ENCODE data around the gene OR5D14.

The OR5D14 gene

GRCh38 chr11:55795256-55795655 is at the start of gene OR5D14:
Gene OR5D14 (plus strand): TSS chr11:55795556. CDS start chr11:55795556, 0 bp downstream.
- H3K4me3 Mint-ChIP-seq: no peak within 1 kb of the TSS
- no peaks in the 10 kb centered on the region for H3K27me3 Mint-ChIP-seq
- H3K9me3 Mint-ChIP-seq: peaks cover 20% of the 10 kb centered on the region
- no peak for DNase-seq
- H3K27ac Mint-ChIP-seq: no peak within 1 kb of the TSS
- H3K4me1 Mint-ChIP-seq (ENCODE audit: low read depth): no peaks in the 10 kb centered on the region
- H3K36me3 Mint-ChIP-seq (ENCODE audit: low read depth): no peaks in the 10 kb centered on the region

DNA sequence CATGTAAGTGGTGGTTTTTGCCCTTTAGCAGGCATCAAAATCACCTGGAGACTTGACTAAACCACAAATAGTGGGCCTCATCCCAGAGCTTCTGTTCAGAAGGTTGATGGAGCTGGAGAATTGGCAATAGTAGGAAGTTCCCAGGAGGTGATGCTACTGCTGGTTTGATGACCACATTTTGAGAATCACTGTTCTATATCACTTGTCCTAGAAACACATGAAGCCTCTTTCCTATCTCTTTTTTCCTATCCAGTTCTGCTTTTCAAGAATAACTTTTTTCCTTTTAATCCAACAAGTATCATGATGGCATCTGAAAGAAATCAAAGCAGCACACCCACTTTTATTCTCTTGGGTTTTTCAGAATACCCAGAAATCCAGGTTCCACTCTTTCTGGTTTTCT is 22.2 kb upstream of the OR5D14 start, which contains the start of gene OR5D13:
Gene OR5D13, plus strand, starts transcription at position 301 of the 400 bp plus-strand sequence. Its CDS starts 0 bp downstream, at position 301.
- DNase-seq: no peak
- peaks cover 36% of the 10 kb centered on the region for H3K9me3 Mint-ChIP-seq
- no peaks in the 10 kb centered on the region for H3K36me3 Mint-ChIP-seq (ENCODE audit: low read depth)
- H3K27me3 Mint-ChIP-seq: no peaks in the 10 kb centered on the region
- H3K4me1 Mint-ChIP-seq (ENCODE audit: low read depth): no peaks in the 10 kb centered on the region
- H3K4me3 Mint-ChIP-seq: no peak within 1 kb of the TSS
- H3K27ac Mint-ChIP-seq: no peak within 1 kb of the TSS

- DNase-seq: no peak
- no peaks in the 10 kb centered on the region for H3K4me1 Mint-ChIP-seq (ENCODE audit: low read depth)
- no peaks in the 10 kb centered on the region for H3K36me3 Mint-ChIP-seq (ENCODE audit: low read depth)
- no peak overlapping the region for H3K27ac Mint-ChIP-seq
- peaks cover 16% of the 10 kb centered on the region for H3K9me3 Mint-ChIP-seq
- H3K4me3 Mint-ChIP-seq: no peak overlapping the region
- H3K27me3 Mint-ChIP-seq: no peaks in the 10 kb centered on the region
Measured at GRCh38 chr11:55791606-55792005, 3.8 kb upstream of the OR5D14 start.

DNA sequence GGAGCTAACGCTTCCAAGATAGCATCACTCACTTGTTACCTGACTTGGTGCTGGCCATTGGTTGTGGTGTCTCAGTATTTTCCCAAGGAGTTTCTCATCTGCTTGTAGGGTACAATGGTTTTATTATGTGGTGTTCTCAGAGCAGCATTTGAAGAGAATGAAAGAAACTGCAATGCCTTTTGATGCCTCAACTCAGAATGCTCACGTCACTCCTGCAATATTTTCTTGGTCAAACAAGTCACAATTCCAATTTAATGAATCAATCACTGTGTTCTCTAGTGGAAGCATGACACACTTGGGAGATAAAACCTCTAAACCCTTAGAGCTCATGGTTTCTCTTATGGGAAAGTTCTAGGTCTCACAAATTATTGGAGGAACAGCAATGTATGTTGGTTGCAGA is 2.0 kb upstream of the OR5D14 start:
- no peak for DNase-seq
- no peaks in the 10 kb centered on the region for H3K27me3 Mint-ChIP-seq
- no peak overlapping the region for H3K4me3 Mint-ChIP-seq
- peaks cover 13% of the 10 kb centered on the region for H3K9me3 Mint-ChIP-seq
- H3K36me3 Mint-ChIP-seq (ENCODE audit: low read depth): no peaks in the 10 kb centered on the region
- no peaks in the 10 kb centered on the region for H3K4me1 Mint-ChIP-seq (ENCODE audit: low read depth)
- H3K27ac Mint-ChIP-seq: no peak overlapping the region

- Mint-ChIP-seq H3K9me3 (peaks cover 32% of the 10 kb centered on the region), H3K27me3 (no peaks in the 10 kb centered on the region), H3K36me3 (ENCODE audit: low read depth) (no peaks in the 10 kb centered on the region), H3K27ac (no peak overlapping the region), H3K4me1 (ENCODE audit: low read depth) (no peaks in the 10 kb centered on the region), H3K4me3 (no peak overlapping the region)
- no peak for DNase-seq
Measured at GRCh38 chr11:55806248-55806647, 10.9 kb downstream of the OR5D14 start.

DNA sequence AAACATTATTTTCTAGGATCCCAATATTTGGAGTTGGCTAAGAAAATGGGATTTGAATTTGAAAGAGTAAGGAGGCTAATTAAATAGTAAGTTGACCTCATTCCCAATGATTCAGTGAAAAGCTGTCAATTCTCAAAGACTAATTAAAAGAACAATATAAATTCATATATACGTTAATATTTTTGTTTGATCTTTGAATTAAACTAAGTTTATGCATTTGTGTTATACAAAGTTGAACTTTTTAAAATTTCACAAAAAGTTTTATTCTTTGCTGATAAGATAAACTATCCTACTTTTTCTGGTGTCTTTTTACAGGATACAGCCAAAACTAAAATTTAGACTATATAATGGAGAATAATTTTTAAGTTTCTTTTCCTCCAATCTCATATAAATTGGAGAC is 15.7 kb downstream of the OR5D14 start, which contains the start of gene OR5L1:
Gene OR5L1, plus strand, starts transcription at position 301 of the 400 bp plus-strand sequence. CDS start 100 bp downstream, outside the sequence.
- H3K9me3 Mint-ChIP-seq: peaks cover 31% of the 10 kb centered on the region
- no peaks in the 10 kb centered on the region for H3K4me1 Mint-ChIP-seq (ENCODE audit: low read depth)
- no peak within 1 kb of the TSS for H3K4me3 Mint-ChIP-seq
- DNase-seq: no peak
- no peaks in the 10 kb centered on the region for H3K36me3 Mint-ChIP-seq (ENCODE audit: low read depth)
- H3K27me3 Mint-ChIP-seq: no peaks in the 10 kb centered on the region
- no peak within 1 kb of the TSS for H3K27ac Mint-ChIP-seq

- no peak for DNase-seq
- H3K27me3 Mint-ChIP-seq: no peaks in the 10 kb centered on the region
- H3K4me3 Mint-ChIP-seq: no peak within 1 kb of the TSS
- H3K4me1 Mint-ChIP-seq (ENCODE audit: low read depth): no peaks in the 10 kb centered on the region
- no peak within 1 kb of the TSS for H3K27ac Mint-ChIP-seq
- H3K36me3 Mint-ChIP-seq (ENCODE audit: low read depth): no peaks in the 10 kb centered on the region
- peaks cover 26% of the 10 kb centered on the region for H3K9me3 Mint-ChIP-seq
Measured at GRCh38 chr11:55819330-55819729, 24.0 kb downstream of the OR5D14 start, which contains the start of gene OR5D18. Gene OR5D18 (plus strand): TSS chr11:55819630. CDS start chr11:55819630, 0 bp downstream.

DNA sequence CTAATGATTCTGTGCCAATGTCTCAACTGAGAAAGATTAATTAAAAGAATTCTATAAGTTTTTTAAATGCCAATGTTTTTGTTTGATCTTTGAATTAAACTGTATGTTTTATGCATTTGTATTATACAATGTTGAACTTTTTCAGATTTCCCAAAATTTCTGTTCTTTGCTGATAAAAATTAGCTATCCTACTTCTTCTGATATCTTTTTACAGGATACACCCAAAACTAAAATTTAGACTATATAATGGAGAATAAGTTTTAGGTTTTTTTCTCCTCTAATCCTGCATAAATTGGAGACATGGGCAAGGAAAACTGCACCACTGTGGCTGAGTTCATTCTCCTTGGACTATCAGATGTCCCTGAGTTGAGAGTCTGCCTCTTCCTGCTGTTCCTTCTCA is 31.6 kb downstream of the OR5D14 start, which contains the start of gene OR5L2:
Gene OR5L2, plus strand, starts transcription at position 301 of the 400 bp plus-strand sequence. Its CDS starts 0 bp downstream, at position 301.
- Mint-ChIP-seq H3K9me3 (peaks cover 10% of the 10 kb centered on the region), H3K4me1 (ENCODE audit: low read depth) (no peaks in the 10 kb centered on the region), H3K4me3 (no peak within 1 kb of the TSS), H3K27me3 (no peaks in the 10 kb centered on the region), H3K27ac (no peak within 1 kb of the TSS), H3K36me3 (ENCODE audit: low read depth) (no peaks in the 10 kb centered on the region)
- no peak for DNase-seq

DNA sequence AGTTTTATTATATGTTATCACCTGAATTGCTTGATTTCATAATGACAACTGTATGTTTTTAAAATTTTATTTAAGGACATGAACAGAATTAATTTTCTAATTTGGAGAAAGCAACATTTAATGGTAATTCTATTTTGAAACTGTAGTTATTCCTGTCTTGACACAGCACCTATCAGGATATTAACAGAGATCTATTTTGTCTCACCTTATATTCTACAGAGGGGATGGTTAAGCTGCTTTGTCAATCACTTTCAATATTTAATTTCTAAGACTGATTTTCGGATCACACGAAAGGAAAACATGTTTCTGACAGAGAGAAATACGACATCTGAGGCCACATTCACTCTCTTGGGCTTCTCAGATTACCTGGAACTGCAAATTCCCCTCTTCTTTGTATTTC is 43.1 kb downstream of the OR5D14 start, which contains the start of gene OR5D16:
Gene OR5D16, plus strand, starts transcription at position 301 of the 400 bp plus-strand sequence. Its CDS starts 0 bp downstream, at position 301.
- H3K4me3 Mint-ChIP-seq: no peak within 1 kb of the TSS
- H3K9me3 Mint-ChIP-seq: peaks cover 26% of the 10 kb centered on the region
- H3K27me3 Mint-ChIP-seq: no peaks in the 10 kb centered on the region
- no peaks in the 10 kb centered on the region for H3K36me3 Mint-ChIP-seq (ENCODE audit: low read depth)
- H3K4me1 Mint-ChIP-seq (ENCODE audit: low read depth): no peaks in the 10 kb centered on the region
- no peak within 1 kb of the TSS for H3K27ac Mint-ChIP-seq
- no peak for DNase-seq
